ENCODE data around the gene EXOSC1.

DNA sequence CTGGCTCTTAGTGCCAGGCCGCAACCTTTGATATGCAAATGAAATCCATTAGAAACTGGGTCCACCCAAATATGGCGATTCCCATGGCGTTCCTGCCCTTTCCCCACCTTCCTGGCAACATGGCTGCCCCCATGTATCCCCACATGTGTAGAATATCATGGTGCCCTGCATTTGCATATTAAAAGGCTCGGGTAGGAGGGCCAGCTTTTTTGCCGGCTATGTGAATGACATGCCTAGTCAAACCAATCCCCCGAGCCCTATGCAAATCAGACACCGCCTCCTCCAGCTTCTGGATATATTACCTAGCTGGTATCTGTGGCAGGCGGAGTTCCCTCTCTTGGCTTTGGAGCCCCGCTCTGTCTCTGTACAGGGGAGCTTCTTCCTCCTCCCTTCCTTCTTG lies 34.1 kb upstream of the EXOSC1 start:
- TF ChIP-seq, protein P1, sequence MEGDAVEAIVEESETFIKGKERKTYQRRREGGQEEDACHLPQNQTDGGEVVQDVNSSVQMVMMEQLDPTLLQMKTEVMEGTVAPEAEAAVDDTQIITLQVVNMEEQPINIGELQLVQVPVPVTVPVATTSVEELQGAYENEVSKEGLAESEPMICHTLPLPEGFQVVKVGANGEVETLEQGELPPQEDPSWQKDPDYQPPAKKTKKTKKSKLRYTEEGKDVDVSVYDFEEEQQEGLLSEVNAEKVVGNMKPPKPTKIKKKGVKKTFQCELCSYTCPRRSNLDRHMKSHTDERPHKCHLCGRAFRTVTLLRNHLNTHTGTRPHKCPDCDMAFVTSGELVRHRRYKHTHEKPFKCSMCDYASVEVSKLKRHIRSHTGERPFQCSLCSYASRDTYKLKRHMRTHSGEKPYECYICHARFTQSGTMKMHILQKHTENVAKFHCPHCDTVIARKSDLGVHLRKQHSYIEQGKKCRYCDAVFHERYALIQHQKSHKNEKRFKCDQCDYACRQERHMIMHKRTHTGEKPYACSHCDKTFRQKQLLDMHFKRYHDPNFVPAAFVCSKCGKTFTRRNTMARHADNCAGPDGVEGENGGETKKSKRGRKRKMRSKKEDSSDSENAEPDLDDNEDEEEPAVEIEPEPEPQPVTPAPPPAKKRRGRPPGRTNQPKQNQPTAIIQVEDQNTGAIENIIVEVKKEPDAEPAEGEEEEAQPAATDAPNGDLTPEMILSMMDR (conservative IDR thresholded peaks at IDR 0.05): no peak
- no peak for TF ChIP-seq EZH2 (IDR thresholded peaks at IDR 0.05; ENCODE audit: low read depth)

Data from PC-9 (cell line).